ENCODE results near the gene SLF1.

- no peak for TF ChIP-seq RCOR1 (IDR thresholded peaks at IDR 0.05; ENCODE audit: low read length)
- no peak for TF ChIP-seq USF1 (IDR thresholded peaks at IDR 0.05; ENCODE audit: borderline replicate concordance, low read depth)
- TF ChIP-seq, protein P1, sequence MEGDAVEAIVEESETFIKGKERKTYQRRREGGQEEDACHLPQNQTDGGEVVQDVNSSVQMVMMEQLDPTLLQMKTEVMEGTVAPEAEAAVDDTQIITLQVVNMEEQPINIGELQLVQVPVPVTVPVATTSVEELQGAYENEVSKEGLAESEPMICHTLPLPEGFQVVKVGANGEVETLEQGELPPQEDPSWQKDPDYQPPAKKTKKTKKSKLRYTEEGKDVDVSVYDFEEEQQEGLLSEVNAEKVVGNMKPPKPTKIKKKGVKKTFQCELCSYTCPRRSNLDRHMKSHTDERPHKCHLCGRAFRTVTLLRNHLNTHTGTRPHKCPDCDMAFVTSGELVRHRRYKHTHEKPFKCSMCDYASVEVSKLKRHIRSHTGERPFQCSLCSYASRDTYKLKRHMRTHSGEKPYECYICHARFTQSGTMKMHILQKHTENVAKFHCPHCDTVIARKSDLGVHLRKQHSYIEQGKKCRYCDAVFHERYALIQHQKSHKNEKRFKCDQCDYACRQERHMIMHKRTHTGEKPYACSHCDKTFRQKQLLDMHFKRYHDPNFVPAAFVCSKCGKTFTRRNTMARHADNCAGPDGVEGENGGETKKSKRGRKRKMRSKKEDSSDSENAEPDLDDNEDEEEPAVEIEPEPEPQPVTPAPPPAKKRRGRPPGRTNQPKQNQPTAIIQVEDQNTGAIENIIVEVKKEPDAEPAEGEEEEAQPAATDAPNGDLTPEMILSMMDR (IDR thresholded peaks at IDR 0.05) = no peak
- no peak for TF ChIP-seq SMC3 (IDR thresholded peaks at IDR 0.05; ENCODE audit: low read depth, low read length)
- TF ChIP-seq, protein P2, sequence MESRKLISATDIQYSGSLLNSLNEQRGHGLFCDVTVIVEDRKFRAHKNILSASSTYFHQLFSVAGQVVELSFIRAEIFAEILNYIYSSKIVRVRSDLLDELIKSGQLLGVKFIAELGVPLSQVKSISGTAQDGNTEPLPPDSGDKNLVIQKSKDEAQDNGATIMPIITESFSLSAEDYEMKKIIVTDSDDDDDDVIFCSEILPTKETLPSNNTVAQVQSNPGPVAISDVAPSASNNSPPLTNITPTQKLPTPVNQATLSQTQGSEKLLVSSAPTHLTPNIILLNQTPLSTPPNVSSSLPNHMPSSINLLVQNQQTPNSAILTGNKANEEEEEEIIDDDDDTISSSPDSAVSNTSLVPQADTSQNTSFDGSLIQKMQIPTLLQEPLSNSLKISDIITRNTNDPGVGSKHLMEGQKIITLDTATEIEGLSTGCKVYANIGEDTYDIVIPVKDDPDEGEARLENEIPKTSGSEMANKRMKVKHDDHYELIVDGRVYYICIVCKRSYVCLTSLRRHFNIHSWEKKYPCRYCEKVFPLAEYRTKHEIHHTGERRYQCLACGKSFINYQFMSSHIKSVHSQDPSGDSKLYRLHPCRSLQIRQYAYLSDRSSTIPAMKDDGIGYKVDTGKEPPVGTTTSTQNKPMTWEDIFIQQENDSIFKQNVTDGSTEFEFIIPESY (IDR thresholded peaks at IDR 0.05; ENCODE audit: borderline replicate concordance, low read depth) = no peak
- TF ChIP-seq, protein P3, sequence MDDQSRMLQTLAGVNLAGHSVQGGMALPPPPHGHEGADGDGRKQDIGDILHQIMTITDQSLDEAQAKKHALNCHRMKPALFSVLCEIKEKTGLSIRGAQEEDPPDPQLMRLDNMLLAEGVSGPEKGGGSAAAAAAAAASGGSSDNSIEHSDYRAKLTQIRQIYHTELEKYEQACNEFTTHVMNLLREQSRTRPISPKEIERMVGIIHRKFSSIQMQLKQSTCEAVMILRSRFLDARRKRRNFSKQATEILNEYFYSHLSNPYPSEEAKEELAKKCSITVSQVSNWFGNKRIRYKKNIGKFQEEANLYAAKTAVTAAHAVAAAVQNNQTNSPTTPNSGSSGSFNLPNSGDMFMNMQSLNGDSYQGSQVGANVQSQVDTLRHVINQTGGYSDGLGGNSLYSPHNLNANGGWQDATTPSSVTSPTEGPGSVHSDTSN (IDR thresholded peaks at IDR 0.05) = no peak
- TF ChIP-seq JUND (IDR thresholded peaks at IDR 0.05) = no peak
- TF ChIP-seq POLR2AphosphoS5 (IDR thresholded peaks at IDR 0.05; ENCODE audit: low read depth, low read length) = no peak
- TF ChIP-seq RAD21 (IDR thresholded peaks at IDR 0.05; ENCODE audit: low read length) = no peak
- TF ChIP-seq GABPA (IDR thresholded peaks at IDR 0.05; ENCODE audit: low read depth) = no peak
- TF ChIP-seq FOSL2 (IDR thresholded peaks at IDR 0.05; ENCODE audit: borderline replicate concordance, low read depth) = no peak
These were observed 52.3 kb downstream of the SLF1 start for GRCh38 chr5:94670726-94671125.

Data from SK-N-SH (cell line).